ENCODE data around the gene MAN2A2. TPM values are rescaled to one million over a fixed set of nuclear protein-coding genes. Genes with fewer than 3 reads are reported as not detected.
"Not testable (repeated sequence)": the region's sequence is repeated elsewhere in the genome, so short reads cannot be mapped to it uniquely, and the experiment has no call there.

The MAN2A2 gene
- total RNA-seq, 1 donor from 2014 or later: 33.3 TPM

- H3K36me3 ChIP-seq (ENCODE audit: control insufficient read depth, insufficient read depth, low read length): no peaks in the 10 kb centered on the region
- DNase-seq (ENCODE audit: low read depth): no peak
- TF ChIP-seq CTCF (IDR thresholded peaks at IDR 0.05; ENCODE audit: insufficient read depth, low read length, poor library complexity, severe bottlenecking): no peak
Observed at GRCh38 chr15:90921887-90922286, 18.8 kb downstream of the MAN2A2 start.

DNA sequence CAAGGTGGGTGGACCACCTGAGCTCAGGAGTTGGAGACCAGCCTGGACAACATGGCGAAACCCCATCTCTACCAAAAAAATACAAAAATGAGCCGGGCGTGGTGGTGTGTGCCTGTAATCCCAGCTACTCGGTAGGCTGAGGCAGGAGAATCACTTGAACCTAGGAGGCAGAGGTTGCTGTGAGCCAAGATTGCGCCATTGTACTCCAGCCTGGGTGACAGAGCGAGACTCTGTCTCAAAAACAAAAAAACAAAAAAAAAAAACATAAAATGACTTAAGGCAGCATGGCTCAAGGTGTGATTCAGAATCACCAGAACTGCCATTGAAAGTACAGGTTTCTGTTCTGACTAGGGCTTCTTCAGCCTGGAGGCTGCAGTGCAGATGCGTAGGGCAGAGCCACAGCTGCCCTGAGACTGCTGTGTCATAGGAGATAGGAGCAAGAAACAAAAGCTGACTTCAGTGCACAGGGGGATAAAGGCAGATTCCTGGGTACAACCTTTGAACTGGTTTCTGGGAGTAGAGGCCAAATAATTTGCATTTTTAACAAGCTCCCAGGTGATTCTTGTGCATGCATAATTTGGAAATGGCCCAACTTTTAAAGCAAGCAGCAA, 19.7 kb downstream of the MAN2A2 start:
- not testable (repeated sequence) for H3K4me3 ChIP-seq (ENCODE audit: low read depth, low read length); DNase-seq (ENCODE audit: low read depth); H3K36me3 ChIP-seq (ENCODE audit: control insufficient read depth, insufficient read depth, low read length); H3K27me3 ChIP-seq (ENCODE audit: control insufficient read depth, insufficient read depth, low read length)

More at GRCh38 chr15:90921887-90922286, 18.8 kb downstream of the MAN2A2 start:
- Histone ChIP-seq H3K27me3 (ENCODE audit: control insufficient read depth, insufficient read depth, low read length) (no peaks in the 10 kb centered on the region), H3K4me3 (ENCODE audit: low read depth, low read length) (no peak overlapping the region)

- Histone ChIP-seq H3K36me3 (ENCODE audit: control insufficient read depth, insufficient read depth, low read length) (no peaks in the 10 kb centered on the region), H3K27me3 (ENCODE audit: control insufficient read depth, insufficient read depth, low read length) (no peaks in the 10 kb centered on the region), H3K4me3 (ENCODE audit: low read depth, low read length) (no peak overlapping the region)
- TF ChIP-seq CTCF (IDR thresholded peaks at IDR 0.05; ENCODE audit: insufficient read depth, low read length, poor library complexity, severe bottlenecking): no peak
- no peak for DNase-seq (ENCODE audit: low read depth)
Observed at GRCh38 chr15:90924375-90924774, 21.3 kb downstream of the MAN2A2 start.

- not testable (repeated sequence) for H3K36me3 ChIP-seq (ENCODE audit: control insufficient read depth, insufficient read depth, low read length); H3K4me3 ChIP-seq (ENCODE audit: low read depth, low read length); H3K27me3 ChIP-seq (ENCODE audit: control insufficient read depth, insufficient read depth, low read length); DNase-seq (ENCODE audit: low read depth)
Observed at GRCh38 chr15:90926766-90927165, 23.7 kb downstream of the MAN2A2 start.

- not testable (repeated sequence) for H3K36me3 ChIP-seq (ENCODE audit: control insufficient read depth, insufficient read depth, low read length); H3K27me3 ChIP-seq (ENCODE audit: control insufficient read depth, insufficient read depth, low read length); DNase-seq (ENCODE audit: low read depth); H3K4me3 ChIP-seq (ENCODE audit: low read depth, low read length)
Observed at GRCh38 chr15:90928106-90928505, 25.0 kb downstream of the MAN2A2 start.

DNA sequence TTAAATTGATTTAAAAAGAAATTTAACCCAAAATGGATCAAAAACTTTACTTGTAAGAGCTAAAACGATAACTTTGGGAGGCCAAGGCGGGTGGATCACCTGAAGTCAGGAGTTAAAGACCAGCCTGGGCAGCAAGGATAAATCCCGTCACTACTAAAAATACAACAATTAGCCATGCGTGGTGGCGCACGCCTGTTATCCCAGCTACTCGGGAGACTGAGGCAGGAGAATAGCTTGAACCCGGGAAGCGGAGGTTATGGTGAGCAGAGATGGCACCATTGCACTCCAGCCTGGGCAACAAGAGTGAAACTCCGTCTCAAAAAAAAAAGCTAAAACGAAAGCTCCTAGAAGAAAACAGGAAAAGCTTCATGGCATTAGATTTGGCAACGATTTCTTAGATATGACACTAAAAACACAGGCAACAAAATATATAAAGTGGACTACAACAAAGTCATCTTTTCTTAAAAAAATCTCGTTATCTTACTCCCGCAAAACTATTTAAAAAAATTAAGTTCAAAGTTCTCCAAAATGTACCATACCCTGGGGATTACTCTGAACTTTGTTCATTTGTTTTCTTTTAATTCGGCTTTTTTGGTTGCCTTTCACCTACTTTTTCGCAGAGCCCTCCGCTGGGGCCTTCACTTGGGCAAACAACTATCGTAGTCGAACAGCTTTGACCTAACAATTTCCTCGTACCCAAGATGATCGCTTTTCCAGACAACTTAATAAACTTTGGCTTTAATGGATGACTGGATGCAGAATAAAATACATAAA, 26.3 kb downstream of the MAN2A2 start:
- Histone ChIP-seq H3K27me3 (ENCODE audit: control insufficient read depth, insufficient read depth, low read length) (no peaks in the 10 kb centered on the region), H3K4me3 (ENCODE audit: low read depth, low read length) (peak overlapping the region; percentile 51), H3K36me3 (ENCODE audit: control insufficient read depth, insufficient read depth, low read length) (no peaks in the 10 kb centered on the region)
- DNase-seq (ENCODE audit: low read depth): no peak
- TF ChIP-seq CTCF (IDR thresholded peaks at IDR 0.05; ENCODE audit: insufficient read depth, low read length, poor library complexity, severe bottlenecking): no peak

- Histone ChIP-seq H3K4me3 (ENCODE audit: low read depth, low read length) (no peak overlapping the region), H3K36me3 (ENCODE audit: control insufficient read depth, insufficient read depth, low read length) (no peaks in the 10 kb centered on the region), H3K27me3 (ENCODE audit: control insufficient read depth, insufficient read depth, low read length) (no peaks in the 10 kb centered on the region)
- no peak for TF ChIP-seq CTCF (IDR thresholded peaks at IDR 0.05; ENCODE audit: insufficient read depth, low read length, poor library complexity, severe bottlenecking)
- DNase-seq (ENCODE audit: low read depth): no peak
Observed at GRCh38 chr15:90930861-90931574, 27.9 kb downstream of the MAN2A2 start.

Data from kidney epithelial cell (primary cell).